T-cell (primary cell): Measurements from ENCODE around the gene CSNK1E. TPM values are rescaled to one million over a fixed set of nuclear protein-coding genes. Genes with fewer than 3 reads are reported as not detected.

Experiments used
- ATAC-seq, 4 experiments: fragments of 200-7000 bp in 3 of 4; fragments of 150-1000 bp in 1 of 4; cut with Tn5 transposase; replicated peaks in 1 of 4; 1 replicate in 3 of 4; 2 replicates in 1 of 4; pipeline ENCODE4 v1.10.0; 2021; ENCODE audit warnings: moderate library complexity in 3 of 4, mild to moderate bottlenecking in 2 of 4, moderate number of reproducible peaks in 1 of 4
- CTCF ChIA-PET, 2 donors: fragments of 300-600 bp; sonication (Branson Sonifier 250); formaldehyde crosslinking; loops; one replicate each; lab custom pipeline; 2022; ENCODE audit warnings: antibody characterized with exemption in 2 of 2; lab: Charles Lee
- POLR2A ChIA-PET, 2 donors: fragments of 300-600 bp; sonication (Branson Sonifier 250); formaldehyde crosslinking; loops; one replicate each; lab custom pipeline; 2022; ENCODE audit warnings: antibody characterized with exemption in 2 of 2; lab: Charles Lee
- DNase-seq, 35 experiments: peaks; one replicate each; pipeline versions ENCODE4 v3.0.0 to v3.0.0-alpha.2; 2013 to 2023
- H3K27ac ChIP-seq: one replicate; pipeline ENCODE4 v1.5.1; 2013; ENCODE audit warnings: low read length
- H3K27me3 ChIP-seq, 2 experiments: replicated peaks in 1 of 2; 1 replicate in 1 of 2; 2 replicates in 1 of 2; pipeline versions ENCODE4 v1.6.1 to v1.7.0; 2013; ENCODE audit warnings: low read length in 1 of 2, mixed read lengths in 1 of 2; ENCODE audit not compliant: control insufficient read depth in 2 of 2, insufficient read depth in 2 of 2; ENCODE audit errors: extremely low read depth in 1 of 2
- H3K36me3 ChIP-seq, 2 donors: 1 replicate in 1 of 2; 2 replicates in 1 of 2; pipeline versions ENCODE4 v1.6.1 to v1.7.0; 2013; ENCODE audit warnings: low read length in 1 of 2; ENCODE audit not compliant: control insufficient read depth in 2 of 2, insufficient read depth in 1 of 2; ENCODE audit errors: extremely low read depth in 1 of 2
- H3K4me1 ChIP-seq, 2 experiments: 1 replicate in 1 of 2; 2 replicates in 1 of 2; pipeline versions ENCODE4 v1.6.1 to v1.7.0; 2013; ENCODE audit warnings: low read length in 2 of 2, mixed read lengths in 1 of 2; ENCODE audit not compliant: insufficient read depth in 2 of 2, control insufficient read depth in 1 of 2; ENCODE audit errors: extremely low read depth in 1 of 2
- H3K4me3 ChIP-seq, 2 donors: 1 replicate in 1 of 2; 2 replicates in 1 of 2; pipeline versions ENCODE4 v1.5.1 to v1.7.0; 2013; ENCODE audit warnings: mild to moderate bottlenecking in 2 of 2, low read length in 1 of 2, moderate library complexity in 1 of 2; ENCODE audit not compliant: control insufficient read depth in 1 of 2; ENCODE audit errors: extremely low read depth in 1 of 2
- H3K9me3 ChIP-seq: 2 replicates; pipeline ENCODE4 v1.7.0; 2013
- H3K27ac Mint-ChIP-seq, 2 donors: one replicate each; pipeline ENCODE4 v1.8.0; 2020 to 2021; ENCODE audit warnings: mild to moderate bottlenecking in 2 of 2, mixed read lengths in 2 of 2
- H3K27me3 Mint-ChIP-seq, 2 donors: one replicate each; pipeline ENCODE4 v1.8.0; 2021 to 2022; ENCODE audit warnings: mixed read lengths in 2 of 2
- H3K36me3 Mint-ChIP-seq: one replicate; pipeline ENCODE4 v1.8.0; 2021; ENCODE audit warnings: mixed read lengths
- H3K4me1 Mint-ChIP-seq, 3 donors: one replicate each; pipeline ENCODE4 v1.8.0; 2020 to 2022; ENCODE audit warnings: mixed read lengths in 3 of 3, mild to moderate bottlenecking in 1 of 3
- H3K4me3 Mint-ChIP-seq, 3 donors: one replicate each; pipeline ENCODE4 v1.8.0; 2020 to 2022; ENCODE audit warnings: mild to moderate bottlenecking in 3 of 3, mixed read lengths in 3 of 3, moderate library complexity in 3 of 3
- H3K9me3 Mint-ChIP-seq, 3 donors: one replicate each; pipeline ENCODE4 v1.8.0; 2020 to 2022; ENCODE audit warnings: mixed read lengths in 3 of 3
- WGBS: methylation state at CpG from one replicate; pipeline ENCODE4 v1.1.5; 2013; ENCODE audit warnings: missing lambda C conversion rate; ENCODE audit not compliant: insufficient coverage; 5-methylcytosine and 5-hydroxymethylcytosine counted together
- total RNA-seq, 35 experiments: library from RNA in 6 of 35; stranded (reverse) in 6 of 35; fragments of 120-200 nt in 1 of 35; gene quantifications; one replicate each; pipeline versions ENCODE4 v1.2.1 to v1.2.4 and lab custom pipeline; 2013 to 2026

CSNK1E gene
- total RNA-seq, 5 donors from 2014 or later (not counting 1 experiment from before 2014, with no cell fraction given) = 105 to 142 (median 115) TPM

DNA sequence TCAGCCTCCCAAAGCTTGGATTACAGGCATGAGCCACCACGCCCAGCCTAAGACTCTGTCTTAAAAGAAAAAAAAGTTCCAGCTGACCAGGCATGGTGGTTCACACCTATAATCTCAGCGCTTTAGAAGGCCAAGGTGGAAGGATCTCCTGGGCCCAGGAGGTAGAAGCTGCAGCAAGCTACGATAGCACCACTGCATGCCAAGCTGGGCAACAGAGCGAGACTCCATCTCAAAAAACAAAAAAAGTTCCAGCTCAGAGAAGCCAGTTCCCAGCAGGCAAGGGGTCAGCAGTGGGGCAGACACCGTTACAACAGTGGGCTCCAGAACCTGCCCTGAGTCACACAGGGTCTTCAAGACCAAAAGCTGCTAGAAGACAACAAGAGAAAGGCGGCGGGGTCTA lies 47.8 kb downstream of the CSNK1E start:
- H3K27ac ChIP-seq = no peak overlapping the region
- no peaks in the 10 kb centered on the region for H3K27me3 ChIP-seq
- Mint-ChIP-seq H3K27me3 (no peaks in the 10 kb centered on the region), H3K9me3 (no peaks in the 10 kb centered on the region), H3K4me3 (no peak overlapping the region), H3K36me3 (no peaks in the 10 kb centered on the region), H3K4me1 (peaks cover 71 to 80% (median 78%) of the 10 kb centered on the region in 3 donors), H3K27ac (peak overlapping the region; percentile 49 to 55)
- ATAC-seq (no peak), DNase-seq (no peak)
- POLR2A ChIA-PET = no interaction called here
- H3K9me3 ChIP-seq = no peaks in the 10 kb centered on the region
- H3K36me3 ChIP-seq = peaks cover 0 to 3% of the 10 kb centered on the region in 2 donors
- 97% methylated on average over 6 of the region's 7 CpGs for WGBS
- peaks cover 22 to 60% of the 10 kb centered on the region in 2 experiments for H3K4me1 ChIP-seq
- CTCF ChIA-PET = interaction anchor here in 1 of 2 donors (0.6 kb wide), 1 partner anchor 318 kb away, joined by 5 read pairs; no protein-coding TSS in a partner anchor
- H3K4me3 ChIP-seq = no peak overlapping the region

DNA sequence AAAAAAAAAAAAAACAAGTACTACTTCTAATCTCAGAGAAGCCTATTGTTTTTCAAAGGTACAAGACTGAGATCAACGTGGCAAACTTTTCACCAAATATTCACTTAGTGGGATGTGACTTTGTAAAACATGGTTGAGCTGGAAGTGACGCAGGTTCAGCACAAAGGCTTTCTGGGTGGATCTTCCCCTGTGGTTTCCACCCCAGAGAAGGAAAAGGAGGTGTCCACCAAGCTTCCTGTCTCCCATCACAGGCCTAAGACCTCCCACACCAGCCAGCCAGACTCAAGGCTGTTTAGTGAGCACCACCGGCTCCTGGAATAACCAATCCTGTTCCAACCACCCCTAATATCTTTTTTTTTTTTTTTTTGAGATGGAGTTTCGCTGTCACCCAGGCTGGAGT lies 50.1 kb downstream of the CSNK1E start:
- CTCF ChIA-PET = interaction anchor here (0.5 to 0.7 kb wide), 8 partner anchors 9 to 779 kb away, joined by 3 to 7 read pairs (median 3); no protein-coding TSS in a partner anchor
- Histone ChIP-seq H3K36me3 (peaks cover 0 to 6% of the 10 kb centered on the region in 2 donors), H3K4me1 (peaks cover 18 to 51% of the 10 kb centered on the region in 2 experiments), H3K9me3 (no peaks in the 10 kb centered on the region), H3K27me3 (no peaks in the 10 kb centered on the region), H3K4me3 (no peak overlapping the region), H3K27ac (peak overlapping the region; percentile 58)
- Mint-ChIP-seq H3K4me3 (peak overlapping the region; percentile 23 to 62 (median 45)), H3K27ac (peak overlapping the region; percentile 44 to 84), H3K36me3 (peaks cover 9% of the 10 kb centered on the region), H3K27me3 (no peaks in the 10 kb centered on the region), H3K9me3 (no peaks in the 10 kb centered on the region), H3K4me1 (peaks cover 72 to 86% (median 83%) of the 10 kb centered on the region in 3 donors)
- WGBS = 20% methylated on average over 1 of the region's 4 CpGs
- ATAC-seq = peak; percentile 78 to 98 (median 92)
- peak in 34 of 35 experiments; percentile 19 to 86 (median 70) for DNase-seq
- POLR2A ChIA-PET = interaction anchor here (0.6 to 0.9 kb wide), 7 partner anchors 10 to 1870 kb away, joined by 3 to 7 read pairs (median 4); no protein-coding TSS in a partner anchor

DNA sequence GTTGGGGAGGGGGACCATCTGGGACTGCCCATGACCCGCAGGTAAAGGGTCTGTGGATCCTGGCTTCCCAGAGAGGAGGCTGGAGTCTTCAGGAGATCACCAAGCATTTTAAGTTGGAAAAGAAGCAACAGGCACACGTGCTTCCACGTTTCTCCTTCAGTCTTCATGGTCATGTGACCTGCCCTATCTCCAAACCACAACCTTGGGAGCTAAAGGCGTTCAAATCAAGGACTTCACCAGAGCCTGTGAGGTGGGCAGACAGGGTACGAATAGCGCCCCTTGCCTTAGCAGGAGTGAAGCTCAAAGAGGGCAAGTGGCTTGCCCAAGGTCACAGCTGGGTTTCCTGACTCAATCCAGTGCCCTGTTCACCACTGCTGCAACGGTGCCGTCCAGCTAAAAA lies 51.1 kb downstream of the CSNK1E start:
- H3K27me3 ChIP-seq = no peaks in the 10 kb centered on the region
- no peaks in the 10 kb centered on the region for H3K9me3 ChIP-seq
- POLR2A ChIA-PET = no interaction called here
- no peak for ATAC-seq
- CTCF ChIA-PET = interaction anchor here in 1 of 2 donors (0.6 kb wide), 1 partner anchor 498 kb away, joined by 3 read pairs; no protein-coding TSS in a partner anchor
- peaks cover 70 to 86% (median 82%) of the 10 kb centered on the region in 3 donors for H3K4me1 Mint-ChIP-seq
- 56% methylated on average over 6 of the region's 8 CpGs for WGBS
- H3K4me1 ChIP-seq = peaks cover 14 to 44% of the 10 kb centered on the region in 2 experiments
- H3K36me3 ChIP-seq = peaks cover 0 to 6% of the 10 kb centered on the region in 2 donors
- peaks cover 10% of the 10 kb centered on the region for H3K36me3 Mint-ChIP-seq
- peak overlapping the region; percentile 58 for H3K27ac ChIP-seq
- H3K4me3 Mint-ChIP-seq = peak overlapping the region in 1 of 3 donors; percentile 62
- H3K27ac Mint-ChIP-seq = peak overlapping the region; percentile 44 to 84
- no peaks in the 10 kb centered on the region for H3K27me3 Mint-ChIP-seq
- no peak overlapping the region for H3K4me3 ChIP-seq
- H3K9me3 Mint-ChIP-seq = no peaks in the 10 kb centered on the region
- DNase-seq = no peak

DNA sequence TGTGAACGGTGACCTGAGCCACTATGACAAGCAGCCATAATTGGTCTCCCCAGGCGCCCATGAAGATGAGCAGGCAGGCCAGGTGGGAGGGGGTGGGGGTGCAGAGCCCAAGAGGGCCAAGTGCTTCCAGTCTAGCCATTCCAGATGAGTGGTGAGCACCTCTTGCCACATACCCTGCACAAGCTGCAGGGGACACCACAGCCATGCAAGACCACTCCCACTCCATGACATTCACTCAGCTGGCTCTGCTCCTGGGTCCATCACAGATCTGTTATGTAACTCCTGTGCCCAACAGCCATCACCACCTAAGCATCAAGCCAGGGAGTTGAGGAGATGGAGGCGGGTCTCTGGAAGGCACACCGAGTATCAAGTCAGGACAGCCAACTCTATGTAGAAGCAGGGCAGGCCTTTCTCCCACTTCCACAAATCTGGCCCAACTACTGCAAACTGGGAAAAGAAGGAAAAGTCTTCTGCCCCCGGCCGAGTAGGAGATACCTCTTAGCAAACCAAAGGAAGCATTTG lies 52.9 kb downstream of the CSNK1E start:
- WGBS = 100% methylated on average over 1 of the region's 6 CpGs

DNA sequence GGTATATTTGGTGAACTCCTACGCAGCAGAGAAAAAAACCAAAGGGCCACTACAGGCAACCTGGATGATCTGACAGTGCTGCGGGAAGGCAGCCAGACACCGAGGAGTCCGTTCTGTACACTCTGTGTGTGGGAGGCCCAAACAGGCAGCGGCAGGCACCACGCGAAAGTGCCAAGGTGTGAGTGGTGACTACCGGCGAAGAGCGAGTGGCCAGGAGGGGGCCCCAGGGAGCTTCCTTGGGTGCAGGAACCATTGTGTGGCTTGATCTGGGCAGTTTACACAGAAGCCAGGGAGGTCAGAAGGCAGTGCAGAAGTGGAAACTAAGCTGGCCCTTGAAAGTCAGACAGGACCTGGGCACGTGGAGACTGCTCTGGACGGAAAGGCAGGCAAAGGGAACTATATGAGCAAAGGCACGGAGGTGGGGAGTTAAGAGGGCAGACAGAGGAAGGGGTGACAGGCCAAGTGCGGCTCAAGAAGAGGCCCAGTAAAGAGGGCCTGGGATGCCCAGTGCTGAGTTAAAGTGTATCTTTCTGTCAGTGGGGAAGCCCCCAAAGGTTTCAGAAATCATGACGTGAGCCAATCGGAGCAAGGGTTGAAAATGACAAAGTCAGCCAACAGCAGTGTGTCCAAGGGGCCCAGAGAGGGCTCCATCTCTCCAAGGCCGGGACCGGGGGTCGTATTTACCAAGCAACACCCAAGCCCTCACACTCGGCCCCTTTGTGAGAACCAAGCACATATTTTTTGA lies 55.0 kb downstream of the CSNK1E start:
- no peaks in the 10 kb centered on the region for H3K27me3 ChIP-seq
- WGBS = 68% methylated on average over 14 of the region's 20 CpGs
- Mint-ChIP-seq H3K36me3 (peaks cover 10% of the 10 kb centered on the region), H3K4me3 (peak overlapping the region in 1 of 3 donors; percentile 17), H3K4me1 (peaks cover 44 to 65% (median 65%) of the 10 kb centered on the region in 3 donors), H3K27me3 (no peaks in the 10 kb centered on the region), H3K9me3 (no peaks in the 10 kb centered on the region), H3K27ac (peak overlapping the region; percentile 34 to 72)
- no peaks in the 10 kb centered on the region for H3K9me3 ChIP-seq
- H3K27ac ChIP-seq = no peak overlapping the region
- ChIA-PET CTCF (no interaction called here), POLR2A (no interaction called here)
- H3K36me3 ChIP-seq = peaks cover 0 to 3% of the 10 kb centered on the region in 2 donors
- peaks cover 14 to 35% of the 10 kb centered on the region in 2 experiments for H3K4me1 ChIP-seq
- peak in 1 of 4 experiments; percentile 40 for ATAC-seq
- peak in 24 of 35 experiments; percentile 10 to 52 (median 28) for DNase-seq
- H3K4me3 ChIP-seq = no peak overlapping the region

More for the DNA sequence above, 52.9 kb downstream of the CSNK1E start:
- Mint-ChIP-seq H3K27ac (no peak overlapping the region), H3K9me3 (no peaks in the 10 kb centered on the region), H3K27me3 (no peaks in the 10 kb centered on the region), H3K36me3 (peaks cover 10% of the 10 kb centered on the region), H3K4me1 (peaks cover 60 to 76% (median 72%) of the 10 kb centered on the region in 3 donors), H3K4me3 (no peak overlapping the region)
- H3K4me3 ChIP-seq = no peak overlapping the region
- H3K27me3 ChIP-seq = no peaks in the 10 kb centered on the region
- H3K27ac ChIP-seq = no peak overlapping the region
- no peaks in the 10 kb centered on the region for H3K9me3 ChIP-seq
- DNase-seq (no peak), ATAC-seq (no peak)
- ChIA-PET POLR2A (no interaction called here), CTCF (no interaction called here)
- peaks cover 14 to 40% of the 10 kb centered on the region in 2 experiments for H3K4me1 ChIP-seq
- H3K36me3 ChIP-seq = peaks cover 0 to 6% of the 10 kb centered on the region in 2 donors
